Measurements from ENCODE around the gene CLDN12. TPM values are rescaled to one million over a fixed set of nuclear protein-coding genes. Genes with fewer than 3 reads are reported as not detected.

The CLDN12 gene
- 16.8 to 34.8 TPM (median 27.5 TPM) in 5 replicates for total RNA-seq (2022; extraction: Qiagen RNA extraction; ENCODE audit: low read depth)

GRCh38 chr7:90403174-90404113, at the start of gene CLDN12:
CLDN12 (plus strand) TSS chr7:90403461; CDS start chr7:90412677, 9,216 bp downstream.

Other genes starting within 250 kb of the CLDN12 start
- gene STEAP1, start 249.0 kb upstream of the CLDN12 start, total RNA-seq (2022; extraction: Qiagen RNA extraction; ENCODE audit: low read depth) = 13.1 to 14.5 TPM (median 13.4 TPM) in 5 replicates
- 3.1 to 5.4 TPM (median 3.8 TPM) in 5 replicates for gene STEAP2, start 191.7 kb upstream of the CLDN12 start, total RNA-seq (2022; extraction: Qiagen RNA extraction; ENCODE audit: low read depth)
- gene CFAP69, start 158.3 kb upstream of the CLDN12 start, total RNA-seq (2022; extraction: Qiagen RNA extraction; ENCODE audit: low read depth) = 1.3 to 3.1 TPM (median 2.2 TPM) in 5 replicates
- not detected in 5 replicates for gene FAM237B, start 82.2 kb upstream of the CLDN12 start, total RNA-seq (2022; extraction: Qiagen RNA extraction; ENCODE audit: low read depth)
- gene GTPBP10, start 56.7 kb upstream of the CLDN12 start, total RNA-seq (2022; extraction: Qiagen RNA extraction; ENCODE audit: low read depth) = 18.4 to 28.0 TPM (median 24.6 TPM) in 5 replicates
- not detected in 5 replicates for gene PTTG1IP2, start 66.2 kb downstream of the CLDN12 start, total RNA-seq (2022; extraction: Qiagen RNA extraction; ENCODE audit: low read depth)
- gene CDK14, start 192.9 kb downstream of the CLDN12 start, total RNA-seq (2022; extraction: Qiagen RNA extraction; ENCODE audit: low read depth) = 0.05 to 0.56 TPM (median 0.06 TPM) in 5 replicates

All from A549 treated with ZK216348 at 1 μM for 4 hours (cell line).